GM23248 (cell line): ENCODE results near the gene NOL9.

Experiments
- EZH2 ChIP-seq: fragments of 200-600 bp; sonication (generic); IDR thresholded peaks from 2 replicates; pipeline ENCODE4 v1.6.1; 2018; ENCODE audit warnings: antibody characterized with exemption, mild to moderate bottlenecking; ENCODE audit not compliant: insufficient read depth, poor library complexity, severe bottlenecking
- EZH2phosphoT487 ChIP-seq: fragments of 200-600 bp; sonication (generic); IDR thresholded peaks from 2 replicates; pipeline ENCODE4 v1.6.1; 2018; ENCODE audit warnings: antibody characterized with exemption, moderate library complexity, mild to moderate bottlenecking, low read depth; ENCODE audit not compliant: insufficient read depth

DNA sequence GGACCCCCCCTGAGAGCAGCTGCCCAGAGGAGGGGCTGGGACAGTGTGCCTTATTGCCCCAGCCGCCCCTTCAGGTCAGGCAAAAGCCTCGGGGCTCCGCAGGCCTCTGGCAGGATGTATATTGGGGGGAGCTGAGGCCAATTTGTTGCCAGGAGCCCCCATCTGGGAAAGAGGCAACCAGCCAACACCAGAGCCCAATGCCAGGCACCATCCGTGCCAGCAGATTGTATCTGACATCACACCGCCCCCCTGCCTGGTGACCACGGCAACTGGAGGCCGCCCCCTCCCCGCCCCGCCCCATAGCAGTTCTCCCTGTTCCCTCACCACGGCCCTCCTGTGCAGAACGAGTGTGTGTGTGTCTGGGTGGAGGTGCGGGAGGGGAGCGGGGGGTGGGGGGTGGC is 59.3 kb downstream of the NOL9 start:
- TF ChIP-seq EZH2phosphoT487 (no peak), EZH2 (no peak)
